ENCODE results near the gene COX6A2. TPM values are rescaled to one million over a fixed set of nuclear protein-coding genes. Genes with fewer than 3 reads are reported as not detected.

Gene COX6A2
- not detected in 2 replicates for total RNA-seq (ENCODE audit: low replicate concordance)

- peak within 1 kb of the TSS; percentile 55 for H3K4me3 ChIP-seq (ENCODE audit: low read depth, low read length)
- TF ChIP-seq, protein P1, sequence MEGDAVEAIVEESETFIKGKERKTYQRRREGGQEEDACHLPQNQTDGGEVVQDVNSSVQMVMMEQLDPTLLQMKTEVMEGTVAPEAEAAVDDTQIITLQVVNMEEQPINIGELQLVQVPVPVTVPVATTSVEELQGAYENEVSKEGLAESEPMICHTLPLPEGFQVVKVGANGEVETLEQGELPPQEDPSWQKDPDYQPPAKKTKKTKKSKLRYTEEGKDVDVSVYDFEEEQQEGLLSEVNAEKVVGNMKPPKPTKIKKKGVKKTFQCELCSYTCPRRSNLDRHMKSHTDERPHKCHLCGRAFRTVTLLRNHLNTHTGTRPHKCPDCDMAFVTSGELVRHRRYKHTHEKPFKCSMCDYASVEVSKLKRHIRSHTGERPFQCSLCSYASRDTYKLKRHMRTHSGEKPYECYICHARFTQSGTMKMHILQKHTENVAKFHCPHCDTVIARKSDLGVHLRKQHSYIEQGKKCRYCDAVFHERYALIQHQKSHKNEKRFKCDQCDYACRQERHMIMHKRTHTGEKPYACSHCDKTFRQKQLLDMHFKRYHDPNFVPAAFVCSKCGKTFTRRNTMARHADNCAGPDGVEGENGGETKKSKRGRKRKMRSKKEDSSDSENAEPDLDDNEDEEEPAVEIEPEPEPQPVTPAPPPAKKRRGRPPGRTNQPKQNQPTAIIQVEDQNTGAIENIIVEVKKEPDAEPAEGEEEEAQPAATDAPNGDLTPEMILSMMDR (IDR thresholded peaks at IDR 0.05; ENCODE audit: insufficient read depth, low read length), result no peak
- DNase-seq (ENCODE audit: low read depth), result no peak
Observed at GRCh38 chr16:31428279-31428597, at the start of gene COX6A2. Gene COX6A2, minus strand, starts transcription at chr16:31428360. Its CDS starts 35 bp downstream, at chr16:31428325.

DNA sequence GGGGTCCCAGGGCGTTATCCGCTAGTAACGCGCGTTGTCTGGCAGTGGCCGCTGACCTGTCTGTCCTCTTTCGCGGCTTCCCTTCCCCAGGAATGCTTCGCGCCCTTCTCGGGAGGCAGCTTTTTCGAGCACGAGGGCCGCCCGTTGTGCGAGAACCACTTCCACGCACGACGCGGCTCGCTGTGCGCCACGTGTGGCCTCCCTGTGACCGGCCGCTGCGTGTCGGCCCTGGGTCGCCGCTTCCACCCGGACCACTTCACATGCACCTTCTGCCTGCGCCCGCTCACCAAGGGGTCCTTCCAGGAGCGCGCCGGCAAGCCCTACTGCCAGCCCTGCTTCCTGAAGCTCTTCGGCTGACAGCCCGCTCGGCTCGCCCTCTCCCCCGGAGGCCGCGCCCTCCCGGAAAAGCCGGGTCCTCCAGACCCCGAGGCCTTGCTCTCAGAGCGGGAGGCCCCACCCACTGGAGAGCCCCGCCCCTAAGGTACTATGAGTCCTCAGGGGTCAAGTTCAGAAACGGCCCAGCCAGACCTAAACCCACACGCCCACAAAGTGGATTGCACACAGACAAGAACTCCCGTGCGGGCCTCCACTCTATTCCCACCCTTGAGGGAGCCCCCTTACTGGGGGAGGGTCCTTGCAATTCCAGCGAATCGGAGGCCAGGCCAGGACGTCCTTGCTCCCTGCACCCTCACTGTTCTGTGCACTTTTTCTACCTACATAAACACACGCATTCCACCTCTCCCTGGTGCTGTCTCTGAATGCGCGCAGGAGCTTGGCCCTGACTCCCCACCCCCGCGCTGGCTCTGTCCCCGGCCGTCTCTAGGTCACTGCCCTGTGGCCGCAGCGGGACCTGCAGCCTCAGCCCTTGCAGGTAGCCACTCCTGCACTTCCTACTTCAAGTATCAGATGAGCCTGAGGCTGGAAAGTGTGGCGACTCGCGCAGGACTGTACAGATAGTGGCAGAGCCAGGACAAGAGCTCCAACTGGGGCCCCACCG lies 49.4 kb upstream of the COX6A2 start:
- TF ChIP-seq, protein P1 (IDR thresholded peaks at IDR 0.05; ENCODE audit: insufficient read depth, low read length), result no peak
- no peak overlapping the region for H3K4me3 ChIP-seq (ENCODE audit: low read depth, low read length)
- DNase-seq (ENCODE audit: low read depth), result no peak

- H3K4me3 ChIP-seq (ENCODE audit: low read depth, low read length), result no peak overlapping the region
- no peak for DNase-seq (ENCODE audit: low read depth)
- TF ChIP-seq, protein P1 (IDR thresholded peaks at IDR 0.05; ENCODE audit: insufficient read depth, low read length), result no peak
Observed at GRCh38 chr16:31476303-31477219, 48.4 kb upstream of the COX6A2 start.

DNA sequence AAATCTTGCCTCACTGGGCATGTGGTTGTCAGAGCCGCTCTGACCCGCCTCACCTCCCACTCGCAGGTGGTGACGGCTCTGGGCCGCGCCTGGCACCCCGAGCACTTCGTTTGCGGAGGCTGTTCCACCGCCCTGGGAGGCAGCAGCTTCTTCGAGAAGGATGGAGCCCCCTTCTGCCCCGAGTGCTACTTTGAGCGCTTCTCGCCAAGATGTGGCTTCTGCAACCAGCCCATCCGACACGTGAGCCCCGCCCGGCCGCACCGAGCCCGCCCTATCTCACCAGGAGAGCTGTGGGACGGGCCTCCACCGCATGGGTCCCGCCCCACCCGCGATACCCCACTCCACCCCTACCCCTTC lies 47.8 kb upstream of the COX6A2 start:
- TF ChIP-seq, protein P1 (IDR thresholded peaks at IDR 0.05; ENCODE audit: insufficient read depth, low read length), result no peak
- no peak overlapping the region for H3K4me3 ChIP-seq (ENCODE audit: low read depth, low read length)

GRCh38 chr16:31474773-31475738 lies 46.9 kb upstream of the COX6A2 start:
- DNase-seq (ENCODE audit: low read depth), result no peak
- TF ChIP-seq, protein P1 (IDR thresholded peaks at IDR 0.05; ENCODE audit: insufficient read depth, low read length), result no peak
- H3K4me3 ChIP-seq (ENCODE audit: low read depth, low read length), result no peak overlapping the region

More for the DNA sequence above, 47.8 kb upstream of the COX6A2 start:
- no peak for DNase-seq (ENCODE audit: low read depth)
